Psoas muscle (tissue), 8 donors: ENCODE data around the gene RINL. TPM values are rescaled to one million over a fixed set of nuclear protein-coding genes. Genes with fewer than 3 reads are reported as not detected.

Source experiments
- ATAC-seq, 4 donors: fragments of 200-7000 bp; cut with Tn5 transposase; one replicate each; pipeline ENCODE4 v1.9.1; 2020; ENCODE audit warnings: moderate library complexity in 3 of 4, mild to moderate bottlenecking in 2 of 4
- DNase-seq, 2 donors: peaks; one replicate each; pipeline ENCODE4 v3.0.0-alpha.2; 2020
- H3K27ac ChIP-seq: fragments of 200-600 bp; one replicate; pipeline ENCODE4 v1.8.0; 2022
- H3K27me3 ChIP-seq, 3 donors: fragments of 200-600 bp in 1 of 3; one replicate each; pipeline versions ENCODE4 v1.6.1 to v1.8.0; 2013 to 2022; ENCODE audit warnings: low read length in 2 of 3, mild to moderate bottlenecking in 2 of 3, moderate library complexity in 1 of 3; ENCODE audit not compliant: insufficient read depth in 3 of 3
- H3K36me3 ChIP-seq, 2 donors: fragments of 200-600 bp in 1 of 2; one replicate each; pipeline versions ENCODE4 v1.6.1 to v1.8.0; 2013 to 2022; ENCODE audit warnings: low read depth in 1 of 2, mild to moderate bottlenecking in 1 of 2, moderate library complexity in 1 of 2; ENCODE audit not compliant: insufficient read depth in 1 of 2
- H3K4me1 ChIP-seq: fragments of 200-600 bp; one replicate; pipeline ENCODE4 v1.8.0; 2022
- H3K4me3 ChIP-seq: fragments of 200-600 bp; one replicate; pipeline ENCODE4 v1.8.0; 2022; ENCODE audit warnings: mild to moderate bottlenecking
- H3K9me3 ChIP-seq: fragments of 200-600 bp; one replicate; pipeline ENCODE4 v1.8.0; 2022
- WGBS, 3 donors: extraction: QIAGEN DNeasy Blood & Tissue Kit; methylation state at CpG; one replicate each; pipeline versions ENCODE4 v1.1.6 to v1.1.7; 2013; 5-methylcytosine and 5-hydroxymethylcytosine counted together
- intact Hi-C, 2 donors: fragments of 100-400 bp; cut with DNase I; formaldehyde crosslinking; loops; one replicate each; pipeline versions ENCODE4 v1.11.0 to v1.14.2; 2022
- polyA plus RNA-seq, 3 donors: library from polyadenylated mRNA; stranded (reverse); fragments of 200-250 nt; gene quantifications; one replicate each; pipeline ENCODE4 v1.2.3, GENCODE V29; 2013
- total RNA-seq, 4 donors: library from RNA; stranded (reverse); fragmentation: NEBNext Ultra II Directional in 2 of 4; extraction: Animal tissue kit (Norgen Biotek cat#: 25700) in 2 of 4; gene quantifications; one replicate each; pipeline versions ENCODE4 v1.2.1 to v1.2.4, GENCODE V29; 2021 to 2023
- TF ChIP-seq, protein P1 (sequence below): fragments of 200-600 bp; IDR thresholded peaks from one replicate; pipeline ENCODE4 v1.8.0; 2022; ENCODE audit warnings: antibody characterized with exemption
- donor health status: healthy with polysubstance abuse.
- donor health status: DM: no; HTN: no; CAD: no; lungs with moderate emphysema.
- donor health status: Bipolar disorder and iron deficiency.
- donor health status: healthy.
- donor health status: DM: yes; HTN: yes; CAD: no.
- donor health status: DM: no; HTN: no; CAD: no.
- donor health status: DM: no; HTN: no; CAD: no.
- donor health status: DM: yes; HTN: yes; CAD: no.

Gene RINL
- total and polyA plus RNA-seq, 7 donors, result 1.5 to 4.8 (median 2.2) TPM

GRCh38 chr19:38869836-38870607 is 8.1 kb downstream of the RINL start:
- Histone ChIP-seq H3K4me1 (no peaks in the 10 kb centered on the region), H3K36me3 (no peaks in the 10 kb centered on the region), H3K27me3 (no peaks in the 10 kb centered on the region), H3K4me3 (peak overlapping the region; percentile 68), H3K9me3 (no peaks in the 10 kb centered on the region), H3K27ac (peak overlapping the region; percentile 70)
- ATAC-seq, result peak; percentile 89 to 94 (median 92)
- intact Hi-C loops, result no loop called here
- WGBS, 3 donors, result 18 to 30% (median 24%) methylated on average over 33 to 62 of the region's 62 CpGs
- TF ChIP-seq, protein P1, sequence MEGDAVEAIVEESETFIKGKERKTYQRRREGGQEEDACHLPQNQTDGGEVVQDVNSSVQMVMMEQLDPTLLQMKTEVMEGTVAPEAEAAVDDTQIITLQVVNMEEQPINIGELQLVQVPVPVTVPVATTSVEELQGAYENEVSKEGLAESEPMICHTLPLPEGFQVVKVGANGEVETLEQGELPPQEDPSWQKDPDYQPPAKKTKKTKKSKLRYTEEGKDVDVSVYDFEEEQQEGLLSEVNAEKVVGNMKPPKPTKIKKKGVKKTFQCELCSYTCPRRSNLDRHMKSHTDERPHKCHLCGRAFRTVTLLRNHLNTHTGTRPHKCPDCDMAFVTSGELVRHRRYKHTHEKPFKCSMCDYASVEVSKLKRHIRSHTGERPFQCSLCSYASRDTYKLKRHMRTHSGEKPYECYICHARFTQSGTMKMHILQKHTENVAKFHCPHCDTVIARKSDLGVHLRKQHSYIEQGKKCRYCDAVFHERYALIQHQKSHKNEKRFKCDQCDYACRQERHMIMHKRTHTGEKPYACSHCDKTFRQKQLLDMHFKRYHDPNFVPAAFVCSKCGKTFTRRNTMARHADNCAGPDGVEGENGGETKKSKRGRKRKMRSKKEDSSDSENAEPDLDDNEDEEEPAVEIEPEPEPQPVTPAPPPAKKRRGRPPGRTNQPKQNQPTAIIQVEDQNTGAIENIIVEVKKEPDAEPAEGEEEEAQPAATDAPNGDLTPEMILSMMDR, result peak; percentile 73
- peak; percentile 87 to 89 for DNase-seq

GRCh38 chr19:38869160-38869835 is 8.8 kb downstream of the RINL start:
- intact Hi-C loops, result no loop called here
- WGBS, 3 donors, result 25 to 33% (median 31%) methylated on average over 34 of the region's 34 CpGs
- H3K27ac ChIP-seq, result peak overlapping the region; percentile 70
- no peaks in the 10 kb centered on the region for H3K4me1 ChIP-seq
- H3K27me3 ChIP-seq, result no peaks in the 10 kb centered on the region
- H3K9me3 ChIP-seq, result no peaks in the 10 kb centered on the region
- TF ChIP-seq, protein P1, result no peak
- DNase-seq (no peak), ATAC-seq (peak in 2 of 4 donors; percentile 3 to 11)
- no peaks in the 10 kb centered on the region for H3K36me3 ChIP-seq
- peak overlapping the region; percentile 68 for H3K4me3 ChIP-seq

- Histone ChIP-seq H3K27me3 (no peaks in the 10 kb centered on the region), H3K4me1 (no peaks in the 10 kb centered on the region), H3K27ac (no peak overlapping the region), H3K9me3 (no peaks in the 10 kb centered on the region), H3K36me3 (no peaks in the 10 kb centered on the region), H3K4me3 (no peak overlapping the region)
- ATAC-seq (no peak), DNase-seq (no peak)
- intact Hi-C loops, result no loop called here
- WGBS, 3 donors, result 93 to 96% (median 94%) methylated on average over 6 of the region's 6 CpGs
- TF ChIP-seq, protein P1, result no peak
These were observed 9.5 kb downstream of the RINL start for GRCh38 chr19:38868551-38868950.

- DNase-seq, result no peak
- intact Hi-C loops, result no loop called here
- 45 to 62% (median 50%) methylated on average over 10 of the region's 10 CpGs for WGBS, 3 donors
These were observed 10.8 kb downstream of the RINL start for GRCh38 chr19:38867171-38867780.

More at GRCh38 chr19:38867171-38867780, 10.8 kb downstream of the RINL start:
- H3K27ac ChIP-seq, result no peak overlapping the region
- H3K9me3 ChIP-seq, result no peaks in the 10 kb centered on the region
- H3K36me3 ChIP-seq, result no peaks in the 10 kb centered on the region
- TF ChIP-seq, protein P1, result no peak
- no peaks in the 10 kb centered on the region for H3K27me3 ChIP-seq
- ATAC-seq, result no peak
- peaks cover 11% of the 10 kb centered on the region for H3K4me1 ChIP-seq
- no peak overlapping the region for H3K4me3 ChIP-seq
